PC-3 (cell line): ENCODE measurements around the gene EPB41L1.

Experiments used
- EZH2 ChIP-seq: fragments of 300-600 bp; sonication (generic); IDR thresholded peaks from one replicate; pipeline ENCODE4 v1.6.1; 2017; ENCODE audit warnings: antibody characterized with exemption, mild to moderate bottlenecking, low read length; ENCODE audit not compliant: unreplicated experiment
- EZH2phosphoT487 ChIP-seq: fragments of 300-600 bp; sonication (generic); IDR thresholded peaks from 2 replicates; pipeline ENCODE4 v1.6.1; 2018; ENCODE audit warnings: mild to moderate bottlenecking, antibody characterized with exemption, low read length, borderline replicate concordance
- TF ChIP-seq, protein P1 (sequence below): fragments of 300-600 bp; sonication (generic); conservative IDR thresholded peaks from 2 replicates; pipeline ENCODE4 v1.5.1; 2017; ENCODE audit warnings: antibody characterized with exemption, low read depth, mild to moderate bottlenecking, low read length

GRCh38 chr20:36241678-36242077 lies 87.1 kb downstream of the EPB41L1 start:
- TF ChIP-seq, protein P1, sequence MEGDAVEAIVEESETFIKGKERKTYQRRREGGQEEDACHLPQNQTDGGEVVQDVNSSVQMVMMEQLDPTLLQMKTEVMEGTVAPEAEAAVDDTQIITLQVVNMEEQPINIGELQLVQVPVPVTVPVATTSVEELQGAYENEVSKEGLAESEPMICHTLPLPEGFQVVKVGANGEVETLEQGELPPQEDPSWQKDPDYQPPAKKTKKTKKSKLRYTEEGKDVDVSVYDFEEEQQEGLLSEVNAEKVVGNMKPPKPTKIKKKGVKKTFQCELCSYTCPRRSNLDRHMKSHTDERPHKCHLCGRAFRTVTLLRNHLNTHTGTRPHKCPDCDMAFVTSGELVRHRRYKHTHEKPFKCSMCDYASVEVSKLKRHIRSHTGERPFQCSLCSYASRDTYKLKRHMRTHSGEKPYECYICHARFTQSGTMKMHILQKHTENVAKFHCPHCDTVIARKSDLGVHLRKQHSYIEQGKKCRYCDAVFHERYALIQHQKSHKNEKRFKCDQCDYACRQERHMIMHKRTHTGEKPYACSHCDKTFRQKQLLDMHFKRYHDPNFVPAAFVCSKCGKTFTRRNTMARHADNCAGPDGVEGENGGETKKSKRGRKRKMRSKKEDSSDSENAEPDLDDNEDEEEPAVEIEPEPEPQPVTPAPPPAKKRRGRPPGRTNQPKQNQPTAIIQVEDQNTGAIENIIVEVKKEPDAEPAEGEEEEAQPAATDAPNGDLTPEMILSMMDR = no peak
- TF ChIP-seq EZH2phosphoT487 (no peak), EZH2 (no peak)
